PFSK-1 (cell line): ENCODE results near the gene TRPV3.

Source experiments
- FOXP2 ChIP-seq: optimal IDR thresholded peaks from 2 replicates; pipeline ENCODE3; 2011; ENCODE audit warnings: borderline replicate concordance, control low read depth, inconsistent platforms; ENCODE audit not compliant: insufficient read depth; ENCODE audit errors: extremely low read length, extremely low read depth
- POLR2AphosphoS5 ChIP-seq: IDR thresholded peaks from 2 replicates; pipeline ENCODE4 v1.6.1; 2012; ENCODE audit warnings: low read depth, mild to moderate bottlenecking, control low read depth, low read length, moderate library complexity
- REST ChIP-seq, 2 experiments: IDR thresholded peaks; 2 replicates each; pipeline versions ENCODE4 v1.6.1 to v1.8.0; 2011 to 2012; ENCODE audit warnings: low read depth in 2 of 2, low read length in 2 of 2, control low read depth in 1 of 2, inconsistent platforms in 1 of 2, mild to moderate bottlenecking in 1 of 2, moderate library complexity in 1 of 2; ENCODE audit not compliant: insufficient read depth in 1 of 2
- SIN3A ChIP-seq: IDR thresholded peaks from 2 replicates; pipeline ENCODE4 v1.6.1; 2012; ENCODE audit warnings: mild to moderate bottlenecking, low read length, moderate library complexity, borderline replicate concordance; ENCODE audit not compliant: insufficient read depth
- TAF1 ChIP-seq: IDR thresholded peaks from 2 replicates; pipeline ENCODE4 v1.6.1; 2012; ENCODE audit warnings: low read length, control low read depth, borderline replicate concordance; ENCODE audit not compliant: insufficient read depth

TRPV3 gene

GRCh38 chr17:3600529-3601205 lies 43.1 kb upstream of the TRPV3 start:
- TF ChIP-seq SIN3A, result no peak
- no peak for TF ChIP-seq POLR2AphosphoS5
- no peak for TF ChIP-seq REST (IDR thresholded peaks at IDR 0.05; ENCODE audit: insufficient read depth in 1 of 2, low read depth in 2 of 2, low read length in 2 of 2)
- TF ChIP-seq FOXP2, result no peak
- TF ChIP-seq TAF1, result no peak

- TF ChIP-seq FOXP2 (no peak), TAF1 (no peak), POLR2AphosphoS5 (no peak), REST (IDR thresholded peaks at IDR 0.05; ENCODE audit: insufficient read depth in 1 of 2, low read depth in 2 of 2, low read length in 2 of 2) (no peak), SIN3A (no peak)
These were observed 40.5 kb upstream of the TRPV3 start for GRCh38 chr17:3598078-3598477.

- TF ChIP-seq POLR2AphosphoS5, result no peak
- no peak for TF ChIP-seq TAF1
- no peak for TF ChIP-seq FOXP2
- no peak for TF ChIP-seq REST (IDR thresholded peaks at IDR 0.05; ENCODE audit: insufficient read depth in 1 of 2, low read depth in 2 of 2, low read length in 2 of 2)
- no peak for TF ChIP-seq SIN3A
These were observed 39.3 kb upstream of the TRPV3 start for GRCh38 chr17:3596804-3597464.

- TF ChIP-seq TAF1 (no peak), SIN3A (no peak), FOXP2 (no peak), POLR2AphosphoS5 (no peak), REST (IDR thresholded peaks at IDR 0.05; ENCODE audit: insufficient read depth in 1 of 2, low read depth in 2 of 2, low read length in 2 of 2) (no peak)
These were observed 37.4 kb upstream of the TRPV3 start for GRCh38 chr17:3594976-3595375.
